Chondrocyte (in vitro differentiated cells): ENCODE results near the gene VWA3A. TPM values are rescaled to one million over a fixed set of nuclear protein-coding genes. Genes with fewer than 3 reads are reported as not detected.

Experiments
- DNase-seq: peaks from one replicate; pipeline ENCODE4 v3.0.0; 2021; ENCODE audit warnings: mixed read lengths, low spot score
- H3K27ac Mint-ChIP-seq: one replicate; pipeline ENCODE4 v1.8.0; 2021; ENCODE audit warnings: mild to moderate bottlenecking, moderate library complexity, mixed read lengths; ENCODE audit not compliant: unreplicated experiment
- H3K27me3 Mint-ChIP-seq: 2 replicates; pipeline ENCODE4 v1.8.0; 2021; ENCODE audit warnings: low read depth, mixed read lengths
- H3K36me3 Mint-ChIP-seq: 2 replicates; pipeline ENCODE4 v1.8.0; 2021; ENCODE audit warnings: low read depth, mixed read lengths
- H3K4me1 Mint-ChIP-seq: 2 replicates; pipeline ENCODE4 v1.8.0; 2021; ENCODE audit warnings: low read depth, mild to moderate bottlenecking, mixed read lengths
- H3K4me3 Mint-ChIP-seq: one replicate; pipeline ENCODE4 v1.8.0; 2021; ENCODE audit warnings: mild to moderate bottlenecking, moderate library complexity, mixed read lengths; ENCODE audit not compliant: unreplicated experiment
- H3K9me3 Mint-ChIP-seq: 2 replicates; pipeline ENCODE4 v1.8.0; 2021; ENCODE audit warnings: low read depth, mixed read lengths
- CTCF ChIP-seq: fragments of 200-600 bp; sonication (generic); IDR thresholded peaks from 2 replicates; pipeline ENCODE4 v1.5.0; 2021; ENCODE audit warnings: antibody characterized with exemption, mild to moderate bottlenecking, moderate library complexity
- total RNA-seq: library from RNA; stranded (reverse); gene quantifications from 3 replicates; pipeline ENCODE4 v1.2.1, GENCODE V29; 2021

The VWA3A gene
- total RNA-seq, 1 donor from 2014 or later, result not detected

GRCh38 chr16:22183901-22184614, 91.7 kb downstream of the VWA3A start:
- no peak overlapping the region for H3K27ac Mint-ChIP-seq
- peak; percentile 56 for TF ChIP-seq CTCF
- H3K27me3 Mint-ChIP-seq, result peaks cover 18% of the 10 kb centered on the region
- H3K4me3 Mint-ChIP-seq, result no peak overlapping the region
- no peak for DNase-seq
- no peaks in the 10 kb centered on the region for H3K9me3 Mint-ChIP-seq
- no peaks in the 10 kb centered on the region for H3K36me3 Mint-ChIP-seq
- H3K4me1 Mint-ChIP-seq, result peaks cover 5% of the 10 kb centered on the region

GRCh38 chr16:22184615-22184968, 92.3 kb downstream of the VWA3A start:
- DNase-seq, result no peak
- Mint-ChIP-seq H3K4me3 (no peak overlapping the region), H3K36me3 (no peaks in the 10 kb centered on the region), H3K27me3 (peaks cover 14% of the 10 kb centered on the region), H3K27ac (no peak overlapping the region), H3K9me3 (no peaks in the 10 kb centered on the region), H3K4me1 (peaks cover 8% of the 10 kb centered on the region)
- no peak for TF ChIP-seq CTCF

GRCh38 chr16:22186517-22186916, 94.2 kb downstream of the VWA3A start:
- peaks cover 2% of the 10 kb centered on the region for H3K27me3 Mint-ChIP-seq
- DNase-seq, result no peak
- no peaks in the 10 kb centered on the region for H3K9me3 Mint-ChIP-seq
- peak; percentile 45 for TF ChIP-seq CTCF
- H3K27ac Mint-ChIP-seq, result no peak overlapping the region
- H3K36me3 Mint-ChIP-seq, result no peaks in the 10 kb centered on the region
- H3K4me1 Mint-ChIP-seq, result peaks cover 15% of the 10 kb centered on the region
- no peak overlapping the region for H3K4me3 Mint-ChIP-seq

GRCh38 chr16:22188267-22188594, 95.9 kb downstream of the VWA3A start:
- DNase-seq, result no peak
- Mint-ChIP-seq H3K4me3 (no peak overlapping the region), H3K27ac (no peak overlapping the region), H3K9me3 (no peaks in the 10 kb centered on the region), H3K4me1 (peaks cover 25% of the 10 kb centered on the region), H3K36me3 (no peaks in the 10 kb centered on the region), H3K27me3 (peaks cover 1% of the 10 kb centered on the region)
- no peak for TF ChIP-seq CTCF

GRCh38 chr16:22188595-22189442, 96.5 kb downstream of the VWA3A start:
- Mint-ChIP-seq H3K27ac (peak overlapping the region; percentile 59), H3K4me3 (peak overlapping the region; percentile 35), H3K36me3 (no peaks in the 10 kb centered on the region), H3K9me3 (no peaks in the 10 kb centered on the region), H3K4me1 (peaks cover 25% of the 10 kb centered on the region), H3K27me3 (no peaks in the 10 kb centered on the region)
- no peak for DNase-seq
- peak; percentile 94 for TF ChIP-seq CTCF
